Glomerular endothelial cell (primary cell): ENCODE measurements around the gene VTCN1. TPM values are rescaled to one million over a fixed set of nuclear protein-coding genes. Genes with fewer than 3 reads are reported as not detected.
"Not testable (repeated sequence)": the region's sequence is repeated elsewhere in the genome, so short reads cannot be mapped to it uniquely, and the experiment has no call there.

Experiments
- DNase-seq: peaks from one replicate; pipeline ENCODE4 v3.0.0-alpha.2; 2011; ENCODE audit warnings: low read depth, low spot score; ENCODE audit errors: extremely low read depth
- total RNA-seq: library from RNA; depleted of rRNA; stranded (reverse); fragments of >200 nt; gene quantifications from 2 replicates; pipeline ENCODE4 v1.2.3, GENCODE V29; 2015

Gene VTCN1
- total RNA-seq, 1 donor from 2014 or later: not detected

DNA sequence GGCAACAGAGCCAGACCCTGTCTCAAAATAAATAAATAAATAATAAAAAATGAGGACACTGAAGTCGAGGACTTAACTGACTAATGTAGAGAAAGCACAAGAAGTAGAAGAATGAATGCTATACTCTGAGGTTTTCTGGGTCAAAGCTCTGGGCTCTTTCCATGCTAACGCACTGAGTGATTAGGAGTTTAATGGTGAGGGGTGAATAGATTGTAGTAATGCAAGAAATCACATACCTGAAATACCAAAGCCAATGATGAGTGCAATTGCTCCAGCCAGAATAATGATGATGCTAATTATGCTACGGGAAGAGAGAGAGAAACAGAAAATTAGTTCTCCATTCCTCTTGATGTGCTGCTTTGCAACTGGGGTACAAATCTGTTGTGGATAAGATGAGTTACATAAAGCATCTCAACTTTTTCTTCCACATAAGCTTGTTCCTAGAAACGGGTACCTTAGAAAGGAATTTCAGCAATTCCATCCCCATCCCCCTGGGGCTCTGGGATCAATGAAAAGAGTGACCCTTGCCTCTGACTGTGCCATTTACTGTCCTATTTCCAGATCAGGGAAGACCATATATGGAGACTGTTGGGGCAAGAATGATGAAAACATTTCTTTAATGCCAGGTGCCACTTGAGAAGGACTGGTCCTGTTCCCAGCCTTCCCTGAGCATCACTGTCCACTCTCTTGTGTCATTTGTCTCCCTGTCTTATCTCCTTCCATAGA lies 40.7 kb downstream of the VTCN1 start:
- no peak for DNase-seq

DNA sequence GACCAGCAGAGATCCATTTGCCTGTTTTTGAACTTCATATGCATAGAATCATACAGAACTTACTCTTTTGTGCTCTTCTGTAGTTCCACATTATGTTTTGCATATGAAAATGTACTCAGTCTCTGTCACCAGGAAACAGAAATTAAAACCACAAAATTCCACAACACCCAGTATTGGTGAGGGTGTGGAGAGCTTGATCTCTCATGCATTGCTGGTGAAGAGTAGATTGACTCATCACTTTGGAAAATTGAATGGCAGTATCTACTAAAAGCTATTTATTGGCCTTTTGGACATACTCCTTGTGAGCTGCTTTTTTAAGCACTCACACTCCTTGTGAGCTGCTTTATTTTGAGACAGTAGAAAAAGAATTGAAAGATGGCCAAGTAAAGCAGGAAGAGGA lies 43.3 kb downstream of the VTCN1 start:
- no peak for DNase-seq

DNA sequence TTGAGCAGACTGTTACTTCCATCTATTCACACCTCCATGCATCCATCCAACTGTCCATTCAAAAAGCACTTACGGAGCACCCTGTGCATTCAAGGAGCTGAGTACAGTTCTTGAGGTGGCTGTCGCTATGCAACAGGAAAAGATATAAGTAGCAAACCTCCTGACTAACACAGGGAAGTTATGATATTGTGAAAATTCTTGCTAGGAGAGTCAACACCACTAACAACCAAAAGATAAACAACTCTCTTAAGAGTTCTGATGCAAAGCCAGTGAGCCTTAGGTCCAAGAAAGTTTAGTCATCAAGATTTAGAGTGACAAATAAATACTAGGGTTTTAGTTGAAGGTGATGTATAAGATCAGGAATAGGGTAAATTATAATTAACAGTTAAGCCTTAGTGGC lies 44.7 kb downstream of the VTCN1 start:
- DNase-seq: no peak

DNA sequence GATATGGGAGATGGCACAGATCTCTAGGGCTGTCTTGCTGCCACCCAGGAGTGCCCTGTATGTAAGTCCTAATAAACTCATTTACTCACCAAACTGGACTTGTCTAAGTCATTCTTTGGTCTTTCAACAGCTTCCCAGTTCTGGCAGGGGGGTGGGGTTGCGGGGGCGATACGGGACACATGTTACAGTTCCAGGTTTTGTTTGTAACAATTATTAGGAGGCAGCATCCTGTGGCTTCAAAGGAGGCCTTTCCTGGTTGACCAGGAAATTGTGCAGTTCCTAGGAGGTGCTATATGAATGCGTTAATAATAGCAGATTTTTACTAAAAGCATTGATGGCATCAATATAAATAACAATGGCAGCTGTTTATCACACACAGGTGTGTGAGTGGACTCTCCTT lies 46.5 kb downstream of the VTCN1 start:
- no peak for DNase-seq

DNA sequence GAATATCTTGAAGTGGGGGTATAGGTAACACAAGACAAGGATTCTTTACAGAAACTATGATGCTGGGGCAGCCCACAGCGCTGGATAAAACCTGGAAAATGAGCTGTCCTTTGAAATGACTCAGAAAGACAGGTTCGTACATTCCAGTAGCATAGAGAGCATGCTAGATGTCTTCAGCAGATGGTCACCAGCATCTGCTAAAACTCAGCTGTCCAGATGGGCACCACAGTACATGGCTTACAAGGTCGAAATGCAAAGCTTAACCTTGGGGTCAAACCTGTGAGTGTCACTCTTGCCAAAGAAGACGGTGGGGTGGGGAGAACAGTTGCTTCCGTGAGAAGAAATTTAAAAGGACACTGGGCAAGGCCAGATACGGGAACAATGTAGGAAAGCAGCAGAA lies 47.9 kb downstream of the VTCN1 start:
- DNase-seq: no peak

DNA sequence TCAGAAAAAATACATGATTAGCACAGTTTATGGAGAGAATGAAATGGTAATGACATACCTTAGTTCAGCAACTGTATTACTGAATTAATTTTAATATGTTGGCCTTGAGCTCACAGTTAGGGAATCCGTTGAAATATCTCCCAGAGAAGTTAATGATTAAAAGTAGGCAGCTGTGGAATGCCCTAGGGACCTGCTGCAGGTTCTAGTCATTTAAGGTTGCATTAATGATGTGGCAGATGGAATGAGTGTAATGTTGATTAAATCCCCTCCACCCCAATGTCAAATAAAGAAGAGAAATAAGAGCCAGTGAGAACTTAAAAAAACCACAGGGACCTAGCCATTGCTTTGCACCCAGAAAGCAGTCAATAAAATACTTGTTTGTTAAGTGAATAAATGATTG lies 48.8 kb downstream of the VTCN1 start:
- DNase-seq: no peak

DNA sequence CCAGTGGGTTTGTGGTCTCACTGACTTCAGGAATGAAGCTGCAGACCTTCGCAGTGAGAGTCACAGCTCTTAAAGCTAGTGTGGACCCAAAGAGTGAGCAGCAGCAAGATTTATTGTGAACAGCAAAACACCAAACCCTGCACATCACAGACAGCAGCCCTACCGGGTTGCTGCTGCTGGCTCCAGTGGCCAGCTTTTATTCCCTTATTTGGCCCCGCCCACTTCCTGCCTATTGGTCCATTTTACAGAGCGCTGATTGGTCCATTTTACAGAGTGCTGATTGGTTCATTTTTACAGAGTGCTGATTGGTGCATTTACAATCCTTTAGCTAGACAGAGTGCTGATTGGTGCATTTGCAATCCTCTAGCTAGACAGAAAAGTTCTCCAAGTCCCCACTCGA lies 59.4 kb downstream of the VTCN1 start:
- DNase-seq: not testable (repeated sequence)

DNA sequence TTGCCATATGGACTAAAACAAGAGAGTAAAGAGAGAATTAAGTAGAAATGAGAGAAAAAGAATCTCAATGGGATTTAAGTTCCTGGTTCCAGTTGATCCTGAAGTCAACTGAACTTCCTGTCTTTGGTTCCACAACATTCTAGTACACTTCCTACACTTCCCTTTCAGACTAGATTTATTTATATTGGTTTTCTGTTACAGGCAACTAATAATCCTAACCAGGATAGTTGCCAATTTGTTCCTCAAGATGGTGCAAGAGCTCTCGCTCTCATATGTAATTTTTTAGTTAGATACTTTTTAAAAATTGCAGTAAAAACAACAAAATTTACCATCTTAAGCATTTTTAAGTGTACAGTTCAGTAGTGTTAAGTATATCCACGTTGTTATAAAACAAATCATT lies 60.4 kb downstream of the VTCN1 start:
- no peak for DNase-seq

DNA sequence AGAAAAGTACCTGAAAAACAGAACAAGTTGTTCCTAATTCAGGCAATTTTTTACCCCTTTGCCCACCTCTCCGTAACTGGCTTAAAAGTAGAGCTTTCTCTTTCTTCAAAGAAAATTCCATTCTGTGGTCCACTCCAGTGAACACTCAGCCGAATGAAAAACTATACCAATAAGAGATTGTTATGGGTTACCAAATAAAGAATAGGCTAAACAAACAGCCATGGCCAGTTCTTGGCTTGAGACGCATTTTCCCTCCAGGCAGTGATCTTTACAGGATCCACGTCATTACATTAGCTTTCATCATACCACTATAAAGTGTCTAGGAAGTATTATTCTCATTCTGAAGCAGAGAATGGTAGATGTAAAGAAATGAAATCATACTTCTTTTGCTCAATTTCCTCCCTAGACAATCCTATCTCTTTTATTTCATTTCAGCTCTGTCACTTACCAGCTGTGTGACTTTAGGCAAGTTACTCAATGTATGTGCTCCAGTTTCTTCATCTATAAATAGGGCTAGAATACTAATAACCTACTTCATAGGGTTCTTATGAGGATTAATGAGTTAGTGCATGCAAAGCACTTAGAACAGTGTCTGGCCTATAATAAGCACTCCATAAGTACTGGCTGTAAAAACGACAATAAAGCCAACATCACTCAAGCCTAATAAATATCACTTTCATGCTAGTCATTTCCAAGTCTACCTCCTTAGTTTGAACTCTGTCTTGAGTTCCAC lies 62.7 kb downstream of the VTCN1 start:
- no peak for DNase-seq

DNA sequence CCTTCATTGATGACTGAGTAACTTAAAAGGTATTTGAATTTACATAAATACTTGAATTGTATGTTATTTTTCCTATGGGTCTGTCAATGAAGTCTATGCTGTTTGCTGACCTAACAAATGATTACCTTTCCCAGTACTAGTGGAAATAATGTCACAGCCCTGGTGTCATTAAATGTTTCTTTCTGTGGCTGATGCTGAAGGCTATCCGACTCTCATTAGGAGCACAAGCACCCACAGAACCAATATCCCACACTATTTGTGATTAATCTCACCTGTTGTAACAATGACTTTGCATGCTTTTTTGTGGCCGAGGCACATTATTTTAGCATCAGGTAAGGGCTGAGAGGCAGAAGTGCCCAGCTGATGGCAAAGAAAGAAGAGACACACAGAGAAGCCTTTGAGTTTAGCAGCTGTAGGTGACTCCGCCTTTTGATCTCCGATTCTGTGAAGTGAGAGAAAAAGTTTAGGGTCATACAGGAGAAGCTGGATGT lies 63.3 kb downstream of the VTCN1 start:
- no peak for DNase-seq

DNA sequence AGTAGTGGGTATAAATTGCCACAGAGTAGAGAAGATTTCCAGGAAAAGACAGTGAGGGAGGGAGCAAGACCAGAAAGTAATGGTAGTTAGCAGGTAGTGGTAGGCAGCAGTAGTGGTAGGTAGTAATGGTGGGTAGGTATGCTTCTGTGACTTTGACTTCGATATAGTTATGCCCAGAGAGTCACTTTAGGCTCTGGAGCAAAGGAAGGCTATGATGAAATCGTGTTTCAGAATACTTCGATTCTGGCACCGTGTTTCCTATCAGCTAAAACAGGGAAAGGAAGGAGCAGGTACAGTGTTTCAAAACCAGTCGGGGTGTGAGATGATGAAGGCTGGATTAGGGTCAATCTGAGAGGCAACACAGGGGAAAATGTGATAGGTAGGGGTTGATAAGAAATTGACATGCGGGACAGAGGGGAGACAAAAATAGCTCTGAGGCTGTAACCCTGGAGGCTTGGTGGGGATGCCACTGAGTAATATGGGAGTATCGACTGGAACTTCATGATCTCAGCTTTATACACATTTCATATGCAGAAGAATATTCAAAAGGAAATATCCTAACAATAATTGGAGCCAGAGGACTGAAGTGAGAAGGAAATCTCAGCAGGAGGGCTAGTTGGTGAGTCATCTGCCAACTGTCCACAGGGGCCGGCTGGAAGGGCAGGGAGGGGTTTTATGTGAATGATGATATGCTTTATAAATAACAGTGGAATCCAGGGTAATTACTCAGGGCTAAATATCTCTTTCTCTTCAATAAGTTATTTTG lies 64.0 kb downstream of the VTCN1 start:
- no peak for DNase-seq

DNA sequence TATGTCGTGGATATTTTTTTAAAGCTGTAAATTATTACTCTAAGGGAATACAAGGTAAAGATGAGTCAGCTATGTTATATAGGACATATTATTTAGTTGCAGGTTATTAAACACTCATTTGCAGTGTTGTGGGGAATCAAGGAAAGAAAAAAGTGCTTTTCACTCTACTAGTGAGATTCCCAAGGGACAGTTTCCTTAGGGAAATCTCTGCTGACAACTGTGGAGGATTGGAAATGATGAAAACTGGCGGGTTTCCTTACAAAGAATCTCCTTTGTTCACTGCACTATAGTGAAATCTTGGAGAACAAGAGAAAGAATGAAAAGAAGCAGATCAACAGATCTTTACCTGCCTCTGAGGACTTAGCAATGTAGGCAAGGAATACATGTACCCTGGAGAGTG lies 64.7 kb downstream of the VTCN1 start:
- no peak for DNase-seq

DNA sequence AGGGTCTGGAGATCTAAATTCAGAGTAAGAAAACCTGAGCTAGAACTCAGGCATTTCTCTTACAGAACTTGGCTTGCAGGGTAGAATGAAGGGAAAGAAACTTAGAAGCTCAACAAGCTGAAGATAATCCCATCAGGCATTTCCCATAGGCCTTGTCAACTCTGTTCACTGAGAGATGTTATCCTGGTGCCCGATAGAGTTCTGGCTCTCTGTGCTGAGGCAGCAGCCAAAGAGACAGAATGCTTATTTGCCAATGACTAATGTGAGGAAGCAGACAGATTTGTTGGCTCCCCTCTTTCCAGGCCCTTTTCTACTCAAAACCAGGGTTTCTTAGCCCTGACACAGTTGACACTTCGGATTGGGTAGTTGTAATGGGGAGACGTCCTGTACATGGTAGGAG lies 66.9 kb downstream of the VTCN1 start:
- DNase-seq: no peak

DNA sequence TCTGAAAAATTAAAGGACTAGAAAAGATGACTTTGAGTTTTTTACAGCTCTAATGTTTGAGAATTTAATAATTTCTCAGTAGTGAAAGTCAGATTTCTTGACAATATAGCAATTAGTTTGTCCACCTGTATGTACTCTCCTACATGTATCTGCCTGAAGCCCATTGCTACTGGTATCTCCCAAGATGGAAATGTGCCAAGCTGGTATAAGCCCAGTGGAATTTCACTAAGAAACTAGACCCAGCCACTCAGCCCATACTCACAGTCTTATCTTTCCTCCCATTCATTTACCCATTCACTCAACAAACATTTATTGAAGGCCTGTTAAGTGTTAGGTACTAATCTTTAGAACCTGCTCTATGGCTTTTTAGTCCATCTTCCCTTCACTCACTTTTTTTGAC lies 67.6 kb downstream of the VTCN1 start:
- no peak for DNase-seq

DNA sequence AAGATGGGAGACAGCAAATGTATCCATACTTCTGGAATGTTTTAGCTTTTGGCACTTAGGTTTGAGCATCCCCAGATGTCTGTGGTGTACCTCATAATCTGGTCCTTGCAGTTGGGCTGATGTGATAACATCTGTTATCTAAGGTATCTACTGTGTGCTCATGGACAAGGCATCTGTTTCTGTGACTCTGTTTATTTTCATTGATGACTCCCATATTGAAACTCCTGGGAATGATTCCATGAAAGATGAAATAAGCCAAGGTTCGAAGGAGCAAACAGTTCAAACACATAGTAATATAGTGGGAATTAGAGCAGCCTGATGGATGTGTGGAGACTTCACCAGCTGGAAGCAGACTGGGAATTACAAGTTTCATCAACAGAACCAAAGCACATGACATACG lies 68.5 kb downstream of the VTCN1 start:
- DNase-seq: no peak

DNA sequence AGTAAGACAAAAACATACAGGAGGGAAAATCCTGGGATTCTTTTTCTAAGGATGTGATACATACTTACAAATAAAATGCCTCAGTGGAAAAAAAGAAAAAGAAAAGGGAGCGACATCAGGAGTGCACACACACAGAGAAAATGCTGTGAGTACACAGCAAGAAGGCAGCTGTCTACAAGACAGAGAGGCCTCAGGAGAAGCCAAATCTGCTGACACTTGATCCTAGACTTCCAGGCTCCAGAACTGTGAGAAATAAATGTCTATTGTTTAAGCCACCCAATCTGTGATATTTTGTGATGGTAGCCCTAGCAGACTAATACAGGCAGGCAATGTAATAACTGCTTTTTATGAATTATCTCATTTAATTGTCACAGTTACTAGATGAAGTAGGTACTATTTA lies 72.2 kb downstream of the VTCN1 start:
- no peak for DNase-seq

DNA sequence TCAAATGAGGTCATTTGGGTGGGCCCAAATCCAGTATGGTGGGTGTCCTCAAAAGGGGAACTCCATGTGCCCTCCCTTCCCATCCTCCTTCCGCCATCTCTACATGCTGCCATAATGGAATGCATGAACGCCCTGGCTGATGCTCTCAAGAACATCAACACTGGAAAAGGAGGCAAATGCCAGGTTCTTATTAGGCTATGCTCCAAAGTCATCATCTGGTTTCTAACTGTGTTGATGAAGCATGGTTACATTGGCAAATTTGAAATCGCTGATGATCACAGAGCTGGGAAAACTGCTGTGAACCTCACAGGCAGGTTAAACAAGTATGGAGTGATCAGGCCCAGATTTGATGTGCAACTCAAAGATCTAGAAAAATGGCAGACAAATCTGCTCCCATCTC lies 72.6 kb downstream of the VTCN1 start:
- no peak for DNase-seq

DNA sequence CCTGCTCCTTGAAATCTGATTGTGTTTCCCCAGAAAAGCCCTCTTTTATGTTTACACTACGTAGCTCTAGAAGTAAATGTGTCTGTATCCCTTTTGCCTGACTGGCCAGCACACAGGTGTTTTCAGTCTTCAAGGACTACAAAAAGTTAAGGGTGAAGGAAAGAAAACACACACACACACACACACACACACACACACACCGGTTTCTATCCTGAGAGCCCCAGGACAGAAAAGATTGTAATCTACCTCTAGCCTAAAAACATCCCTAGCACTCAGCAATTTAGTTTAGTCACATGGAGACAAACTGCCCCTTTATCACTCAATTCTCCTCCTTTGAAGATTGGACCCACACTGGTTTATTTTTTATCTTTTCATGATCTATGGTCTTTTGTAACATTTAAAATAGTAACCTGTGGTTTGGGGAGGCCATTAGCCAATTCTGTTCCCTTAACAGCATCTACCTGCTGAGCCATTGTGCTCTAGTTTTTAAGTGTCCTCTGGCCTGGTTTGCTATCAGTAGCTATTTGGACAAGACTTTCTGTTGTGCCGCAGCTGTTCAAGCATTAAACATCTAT lies 73.4 kb downstream of the VTCN1 start:
- DNase-seq: no peak

DNA sequence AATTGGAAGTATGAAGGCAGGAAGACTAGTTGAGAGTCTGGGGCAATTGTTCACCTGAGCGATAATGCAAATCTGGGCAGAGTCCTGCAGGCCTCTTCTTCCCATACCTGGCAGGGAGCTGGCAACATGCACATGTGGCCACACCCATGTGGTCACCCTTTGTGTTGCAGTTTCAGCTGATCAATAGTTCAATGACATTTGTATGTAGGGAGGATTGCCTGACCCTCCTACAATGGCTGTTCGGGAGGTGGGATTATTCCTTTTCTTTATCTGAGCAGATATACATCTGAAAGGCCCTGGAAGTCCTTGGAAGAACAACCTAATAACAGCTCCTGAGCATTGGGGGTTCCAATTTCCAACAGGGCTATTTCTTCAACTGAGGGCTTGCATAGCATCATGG lies 74.0 kb downstream of the VTCN1 start:
- no peak for DNase-seq

DNA sequence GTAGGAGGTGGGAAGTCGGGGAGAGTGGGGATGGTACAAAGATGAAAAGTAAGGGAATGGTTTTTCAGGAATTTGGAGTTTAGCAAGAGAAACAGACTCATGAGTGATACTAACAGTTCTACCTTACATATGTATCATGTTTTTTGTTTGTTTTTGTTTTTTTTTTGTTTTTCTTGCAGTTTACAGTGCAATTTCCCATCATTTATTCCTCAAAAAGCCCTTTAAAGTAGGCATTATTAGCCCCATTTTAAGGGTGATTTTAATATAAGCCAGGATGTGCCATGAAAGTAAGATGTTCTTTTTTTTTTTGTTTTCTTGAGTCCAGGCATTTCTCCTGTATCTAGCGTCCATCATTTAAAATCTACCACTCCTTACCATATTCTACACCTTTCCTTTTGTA lies 75.4 kb downstream of the VTCN1 start:
- DNase-seq: no peak

DNA sequence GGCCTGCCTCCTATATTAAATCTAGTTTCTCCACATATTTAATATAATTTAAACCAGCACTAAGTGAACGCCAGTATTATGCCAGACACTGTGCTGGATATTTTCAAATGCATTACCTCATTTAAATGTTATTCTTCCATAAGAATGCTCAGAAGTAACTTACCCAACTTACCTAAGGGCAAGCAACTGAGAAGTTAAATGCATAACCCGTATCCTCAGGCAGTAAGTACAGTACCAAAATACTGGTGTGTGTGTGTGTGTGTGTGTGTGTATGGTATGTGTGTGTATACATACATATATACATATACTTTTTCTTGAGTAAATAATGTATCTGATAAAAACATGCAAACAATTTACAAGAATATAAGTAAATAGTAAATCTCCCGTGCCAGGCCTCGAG lies 80.2 kb downstream of the VTCN1 start:
- DNase-seq: no peak
